Prostate gland (tissue), 2 donors: Measurements from ENCODE around the gene IFIT3.

Experiments
- POLR2A ChIP-seq: fragments of 450-650 bp; IDR thresholded peaks from one replicate; pipeline ENCODE4 v1.6.1; 2016; ENCODE audit warnings: antibody characterized with exemption, mild to moderate bottlenecking
- POLR2AphosphoS5 ChIP-seq: sonication (generic); formaldehyde crosslinking; IDR thresholded peaks from one replicate; pipeline ENCODE4 v1.6.1; 2017; ENCODE audit warnings: antibody characterized with exemption
- TF ChIP-seq, protein P1 (sequence below), 4 experiments: fragments of 200-600 bp in 2 of 4; fragments of 450-650 bp in 2 of 4; sonication (generic) in 2 of 4; IDR thresholded peaks; 1 replicate in 3 of 4; 2 replicates in 1 of 4; pipeline ENCODE4 v1.5.1; 2016 to 2019; ENCODE audit warnings: antibody characterized with exemption in 4 of 4, mild to moderate bottlenecking in 2 of 4, moderate library complexity in 2 of 4

DNA sequence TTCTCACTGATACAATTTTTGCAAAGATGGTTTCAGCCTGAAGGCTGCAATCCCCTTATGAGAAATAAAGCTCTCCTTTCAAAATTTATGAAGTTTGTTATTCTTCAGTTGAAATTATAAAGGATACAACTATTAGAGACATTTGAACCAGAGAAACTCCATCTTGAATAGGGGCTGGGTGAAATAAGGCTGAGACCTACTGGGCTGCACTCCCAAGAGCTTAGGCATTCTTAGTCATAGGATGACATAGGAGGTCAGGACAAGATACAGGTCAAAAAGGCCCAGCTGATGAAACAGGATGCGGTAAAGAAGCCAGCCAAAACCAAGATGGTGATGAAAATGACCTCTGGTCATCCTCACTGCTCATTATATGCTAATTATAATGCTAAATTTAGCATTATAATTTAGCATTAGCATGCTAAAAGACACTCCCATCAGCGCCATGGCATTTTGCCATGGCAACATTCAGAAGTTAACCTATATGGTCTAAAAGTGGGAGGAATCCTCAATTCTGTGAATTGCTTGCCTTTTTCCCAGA is 27.7 kb downstream of the IFIT3 start:
- no peak for TF ChIP-seq POLR2AphosphoS5
- TF ChIP-seq, protein P1, sequence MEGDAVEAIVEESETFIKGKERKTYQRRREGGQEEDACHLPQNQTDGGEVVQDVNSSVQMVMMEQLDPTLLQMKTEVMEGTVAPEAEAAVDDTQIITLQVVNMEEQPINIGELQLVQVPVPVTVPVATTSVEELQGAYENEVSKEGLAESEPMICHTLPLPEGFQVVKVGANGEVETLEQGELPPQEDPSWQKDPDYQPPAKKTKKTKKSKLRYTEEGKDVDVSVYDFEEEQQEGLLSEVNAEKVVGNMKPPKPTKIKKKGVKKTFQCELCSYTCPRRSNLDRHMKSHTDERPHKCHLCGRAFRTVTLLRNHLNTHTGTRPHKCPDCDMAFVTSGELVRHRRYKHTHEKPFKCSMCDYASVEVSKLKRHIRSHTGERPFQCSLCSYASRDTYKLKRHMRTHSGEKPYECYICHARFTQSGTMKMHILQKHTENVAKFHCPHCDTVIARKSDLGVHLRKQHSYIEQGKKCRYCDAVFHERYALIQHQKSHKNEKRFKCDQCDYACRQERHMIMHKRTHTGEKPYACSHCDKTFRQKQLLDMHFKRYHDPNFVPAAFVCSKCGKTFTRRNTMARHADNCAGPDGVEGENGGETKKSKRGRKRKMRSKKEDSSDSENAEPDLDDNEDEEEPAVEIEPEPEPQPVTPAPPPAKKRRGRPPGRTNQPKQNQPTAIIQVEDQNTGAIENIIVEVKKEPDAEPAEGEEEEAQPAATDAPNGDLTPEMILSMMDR (IDR thresholded peaks at IDR 0.05), result no peak
- TF ChIP-seq POLR2A, result no peak
